GM21515 (cell line): ENCODE measurements around the gene NIPBL.
"Not testable (repeated sequence)": the region's sequence is repeated elsewhere in the genome, so short reads cannot be mapped to it uniquely, and the experiment has no call there.

Experiments
- ATAC-seq: cut with Tn5 transposase; IDR thresholded peaks from one replicate; pipeline ENCODE4 v1.9.1; 2021; ENCODE audit not compliant: unreplicated experiment

The NIPBL gene

DNA sequence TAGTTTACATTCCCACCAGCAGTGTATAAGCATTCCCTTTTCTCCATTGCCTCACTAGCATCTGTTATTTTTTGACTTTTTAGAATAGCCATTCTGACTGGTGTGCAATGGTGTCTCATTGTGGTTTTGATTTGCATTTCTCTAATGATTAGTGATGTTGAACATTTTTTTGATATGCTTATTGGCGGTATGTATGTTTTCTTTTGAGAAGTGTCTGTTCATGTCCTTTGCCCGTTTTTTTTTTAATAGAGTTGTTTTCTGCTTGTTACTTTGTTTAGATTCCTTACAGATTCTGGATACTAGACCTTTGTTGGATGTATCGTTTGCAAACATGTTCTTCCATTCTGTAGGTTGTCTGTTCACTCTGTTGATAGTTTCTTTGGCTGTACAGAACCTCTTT is 25.3 kb downstream of the NIPBL start:
- no peak for ATAC-seq

DNA sequence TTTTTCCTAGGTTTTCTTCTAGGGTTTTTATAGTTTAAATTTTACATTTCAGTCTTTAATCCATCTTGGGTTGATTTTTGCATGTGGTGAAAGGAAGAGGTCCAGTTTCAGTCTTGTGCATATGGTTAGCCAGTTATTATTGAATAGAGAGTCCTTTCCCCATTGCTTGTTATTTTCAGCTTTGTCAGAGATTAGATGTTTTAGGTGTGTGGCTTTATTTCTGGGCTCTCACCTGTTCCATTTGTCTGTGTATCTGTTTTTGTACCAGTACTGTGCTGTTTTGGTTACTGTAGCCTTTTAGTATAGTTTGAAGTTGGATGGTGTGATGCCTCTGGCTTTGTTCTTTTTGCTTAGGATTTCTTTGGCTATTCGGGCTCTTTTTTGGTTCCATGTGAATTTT is 25.8 kb downstream of the NIPBL start:
- ATAC-seq, result no peak

DNA sequence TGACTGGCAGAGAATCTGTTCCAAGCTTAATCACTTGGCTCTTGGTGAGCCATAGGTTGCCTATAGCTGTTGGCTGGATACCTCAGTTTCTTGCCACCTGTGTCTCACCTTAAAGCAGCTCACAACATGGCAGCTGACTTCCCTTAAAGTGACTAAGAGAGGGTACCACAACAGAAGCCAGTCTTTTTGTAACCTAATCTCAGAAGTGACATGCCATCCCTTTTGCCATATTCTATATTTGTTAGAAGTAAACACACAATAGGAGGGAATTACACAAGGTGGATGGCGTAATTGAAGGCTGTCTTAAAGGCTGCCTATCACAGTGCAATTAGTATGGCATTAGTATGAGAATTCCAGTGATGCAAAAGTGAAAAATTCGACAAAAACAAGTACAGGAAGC is 28.1 kb downstream of the NIPBL start:
- ATAC-seq, result no peak

DNA sequence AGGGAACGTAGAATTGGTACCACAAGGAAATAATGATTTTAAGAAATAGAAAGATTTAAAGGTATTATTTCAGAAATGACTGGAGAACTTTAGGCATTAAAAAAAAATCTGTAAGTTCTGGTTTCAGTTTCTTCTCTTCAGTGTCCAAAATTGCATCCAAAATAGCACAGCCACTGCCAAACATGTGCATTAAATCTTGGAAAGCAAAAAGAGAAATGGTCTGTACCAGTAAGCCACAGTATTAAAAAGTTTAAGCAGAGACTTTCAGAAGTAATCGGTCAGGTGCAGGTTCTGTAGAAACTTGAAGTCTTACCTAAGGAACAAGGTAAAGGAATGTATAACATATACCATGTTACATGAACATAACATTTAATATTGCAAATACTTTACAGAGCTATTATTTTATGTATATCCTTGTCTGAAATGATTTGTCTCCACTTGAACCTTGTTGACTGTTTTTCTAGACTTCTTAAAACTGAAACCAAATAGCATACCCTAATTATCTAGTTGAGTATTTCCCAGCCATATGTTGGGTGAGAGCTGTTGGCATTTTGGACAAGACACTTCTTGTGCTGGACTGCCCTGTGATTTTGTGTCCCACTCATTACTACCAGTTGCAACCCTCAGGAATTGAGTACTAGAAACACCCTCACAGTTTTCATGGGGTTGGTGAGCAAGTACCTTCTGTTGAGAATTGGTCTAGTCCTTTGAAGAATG is 32.1 kb downstream of the NIPBL start:
- ATAC-seq, result no peak

DNA sequence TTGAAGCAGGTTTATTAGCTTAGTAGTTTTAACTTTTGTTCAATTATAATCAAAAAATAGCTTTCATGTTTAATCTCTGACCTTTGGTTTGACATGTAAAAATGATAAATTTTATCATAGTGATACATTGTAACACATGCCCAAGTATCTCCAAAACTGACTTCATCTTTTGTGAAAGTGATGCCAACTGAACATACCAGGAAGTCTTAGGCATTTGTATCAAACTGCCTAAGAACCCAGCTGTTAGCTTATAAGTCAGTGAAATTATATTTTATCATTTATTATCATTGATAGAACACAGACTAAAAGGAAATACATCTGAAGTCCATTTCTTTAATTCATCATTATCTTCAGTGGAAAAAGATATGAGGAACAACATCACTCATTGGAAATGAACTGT is 39.1 kb downstream of the NIPBL start:
- no peak for ATAC-seq

DNA sequence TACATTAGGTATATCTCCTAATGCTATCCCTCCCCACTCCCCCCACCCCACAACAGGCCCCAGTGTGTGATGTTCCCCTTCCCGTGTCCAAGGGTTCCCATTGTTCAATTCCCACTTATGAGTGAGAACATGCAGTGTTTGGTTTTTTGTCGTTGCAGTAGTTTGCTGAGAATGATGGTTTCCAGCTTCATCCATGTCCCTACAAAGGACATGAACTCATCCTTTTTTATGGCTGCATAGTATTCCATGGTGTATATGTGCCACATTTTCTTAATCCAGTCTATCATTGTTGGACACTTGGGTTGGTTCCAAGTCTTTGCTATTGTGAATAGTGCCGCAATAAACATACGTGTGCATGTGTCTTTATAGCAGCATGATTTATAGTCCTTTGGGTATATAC is 40.0 kb downstream of the NIPBL start:
- not testable (repeated sequence) for ATAC-seq

DNA sequence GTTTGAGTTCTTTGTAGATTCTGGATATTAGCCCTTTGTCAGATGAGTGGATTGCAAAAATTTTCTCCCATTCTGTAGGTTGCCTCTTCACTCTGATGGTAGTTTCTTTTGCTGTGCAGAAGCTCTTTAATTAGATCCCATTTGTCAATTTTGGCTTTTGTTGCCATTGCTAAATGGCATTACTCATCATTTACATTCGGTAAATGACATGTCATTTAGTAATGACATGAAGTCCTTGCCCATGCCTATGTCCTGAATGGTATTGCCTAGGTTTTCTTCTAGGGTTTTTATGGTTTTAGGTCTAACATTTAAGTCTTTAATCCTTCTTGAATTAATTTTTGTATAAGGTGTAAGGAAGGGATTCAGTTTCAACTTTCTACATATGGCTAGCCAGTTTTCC is 40.8 kb downstream of the NIPBL start:
- not testable (repeated sequence) for ATAC-seq

DNA sequence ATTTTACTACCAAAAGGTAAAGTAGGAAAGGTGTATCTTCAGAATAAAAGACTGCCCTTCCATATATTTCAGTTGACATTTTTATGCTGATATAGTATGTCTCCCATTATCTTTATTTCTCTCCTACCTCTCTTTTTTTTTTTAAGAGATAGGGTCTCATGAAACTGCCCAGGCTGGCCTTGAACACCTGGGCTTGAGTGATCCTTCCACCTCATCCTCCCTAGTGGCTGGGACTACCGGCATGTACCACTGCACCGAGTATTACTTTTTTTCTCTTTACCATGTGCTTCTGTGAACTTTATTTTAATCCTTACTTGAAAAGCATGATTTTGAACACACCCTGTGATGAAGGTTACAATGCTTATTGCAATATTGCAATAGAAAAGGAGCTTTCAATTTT is 42.7 kb downstream of the NIPBL start:
- no peak for ATAC-seq

DNA sequence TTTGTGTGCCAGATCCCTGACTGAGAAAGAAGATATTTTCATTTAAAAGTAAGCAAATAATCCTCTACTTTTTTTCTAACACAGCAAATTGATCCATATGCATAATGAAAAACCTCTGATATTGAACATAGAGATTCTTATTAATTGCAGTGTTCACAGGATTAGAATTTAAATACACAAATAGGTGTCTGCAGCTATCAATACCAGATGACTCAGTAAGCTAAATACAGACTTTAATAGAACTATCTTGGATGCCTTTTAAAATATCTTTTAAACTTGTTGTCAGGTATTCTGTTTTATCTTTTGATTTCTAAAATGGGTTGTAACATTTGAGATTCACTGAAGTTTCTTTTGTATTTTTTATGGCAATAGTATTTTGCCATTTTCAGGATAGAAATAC is 43.1 kb downstream of the NIPBL start:
- ATAC-seq, result no peak

DNA sequence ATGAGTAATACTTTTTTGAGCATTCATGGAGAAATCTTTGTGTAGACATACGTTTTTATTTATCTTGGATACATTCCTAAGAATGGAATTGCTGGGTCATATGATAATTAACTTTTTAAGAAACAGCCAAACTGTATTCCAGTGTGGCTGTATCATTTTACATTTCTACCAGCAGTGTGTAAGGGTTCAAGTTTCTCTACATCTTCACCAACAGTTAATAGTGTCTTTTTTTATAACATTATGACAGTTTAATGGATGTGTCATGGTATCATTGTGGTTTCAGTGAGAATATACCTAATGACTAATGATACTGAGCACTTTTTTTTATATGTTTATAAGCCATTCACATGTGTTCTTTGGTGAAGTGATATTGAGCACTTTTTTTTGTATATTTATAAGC is 52.4 kb downstream of the NIPBL start:
- no peak for ATAC-seq

DNA sequence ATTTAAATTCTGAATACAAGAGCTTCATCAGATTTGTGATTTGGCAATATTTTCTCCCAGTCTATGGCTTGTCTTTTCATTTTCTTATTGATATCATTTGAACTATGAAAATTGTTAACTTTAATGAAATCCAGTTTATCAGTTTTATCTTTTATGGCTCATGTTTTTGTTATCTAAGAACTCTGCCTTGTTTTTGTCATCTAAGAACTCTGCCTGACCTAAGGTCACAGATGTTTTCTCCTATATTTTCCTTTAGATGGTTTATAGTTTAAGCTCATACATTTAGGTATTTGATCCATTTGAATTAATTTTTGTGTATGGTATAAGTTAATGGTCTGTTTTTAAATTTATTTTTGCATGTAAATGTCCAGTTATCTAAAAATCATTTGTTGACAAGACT is 52.9 kb downstream of the NIPBL start:
- ATAC-seq, result no peak

DNA sequence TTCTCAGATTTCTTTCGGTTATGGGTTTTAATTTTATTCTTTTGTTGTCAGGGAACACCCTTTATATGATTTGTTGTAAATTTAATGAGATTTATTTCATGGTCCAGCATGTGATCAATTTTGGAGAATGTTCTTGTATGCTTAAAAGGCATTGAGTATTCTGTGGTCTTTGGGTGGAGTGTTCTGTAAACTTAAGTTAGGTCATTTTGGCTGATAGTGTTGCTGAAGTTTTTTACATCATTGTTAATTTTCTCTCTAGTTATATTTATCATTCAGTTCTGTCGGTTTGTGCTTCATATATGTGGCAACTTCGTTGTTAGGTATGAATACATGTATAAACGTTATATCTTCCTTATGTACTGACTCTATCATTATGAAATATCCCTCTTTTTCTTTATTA is 55.5 kb downstream of the NIPBL start:
- ATAC-seq, result no peak

DNA sequence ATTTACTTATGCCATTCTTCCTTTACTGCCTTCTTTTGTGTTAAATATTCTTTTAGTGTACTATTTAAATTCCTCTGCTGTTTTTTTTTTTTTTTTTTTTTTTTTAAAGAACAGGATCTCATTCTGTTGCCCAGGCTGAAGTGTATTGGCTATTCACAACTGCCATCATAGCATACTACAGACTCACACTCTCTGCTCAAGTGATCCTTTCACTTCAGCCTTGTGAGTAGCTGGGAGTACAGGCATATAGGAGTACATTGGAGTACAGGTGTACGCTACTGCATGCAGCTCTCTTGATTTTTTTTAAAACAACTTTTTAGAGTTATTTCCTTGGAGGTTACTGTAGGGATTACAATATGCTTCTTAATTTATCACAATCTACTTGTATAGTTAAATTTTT is 56.1 kb downstream of the NIPBL start:
- no peak for ATAC-seq

DNA sequence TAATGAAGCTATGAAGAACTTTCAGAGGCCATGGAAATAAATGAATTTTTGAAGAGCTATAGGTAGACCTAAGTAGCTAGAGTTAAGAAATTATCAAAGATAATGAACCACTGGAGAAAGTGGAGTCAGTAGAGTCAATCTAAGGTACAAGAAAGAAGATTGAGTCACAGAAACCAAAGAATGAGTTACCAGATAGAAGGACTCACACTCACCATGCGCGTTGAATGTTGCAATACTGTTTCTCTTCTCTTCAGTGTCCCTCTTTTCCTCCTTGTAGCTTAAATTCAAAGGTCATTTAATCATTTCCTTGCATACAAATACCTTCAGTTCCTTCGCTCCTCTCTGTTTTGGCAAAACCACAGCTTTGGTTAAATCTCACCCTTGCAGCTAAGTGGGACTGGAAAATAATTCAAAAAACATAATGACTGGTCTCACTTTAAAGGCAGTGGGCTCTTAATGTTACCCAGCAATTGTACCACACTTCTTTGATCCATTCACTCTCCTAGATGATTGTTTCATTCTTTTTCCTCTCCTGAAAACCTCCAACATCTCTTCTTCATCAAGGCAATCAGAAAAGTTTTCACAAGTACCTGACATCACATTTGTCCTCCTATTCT is 58.3 kb downstream of the NIPBL start:
- no peak for ATAC-seq

DNA sequence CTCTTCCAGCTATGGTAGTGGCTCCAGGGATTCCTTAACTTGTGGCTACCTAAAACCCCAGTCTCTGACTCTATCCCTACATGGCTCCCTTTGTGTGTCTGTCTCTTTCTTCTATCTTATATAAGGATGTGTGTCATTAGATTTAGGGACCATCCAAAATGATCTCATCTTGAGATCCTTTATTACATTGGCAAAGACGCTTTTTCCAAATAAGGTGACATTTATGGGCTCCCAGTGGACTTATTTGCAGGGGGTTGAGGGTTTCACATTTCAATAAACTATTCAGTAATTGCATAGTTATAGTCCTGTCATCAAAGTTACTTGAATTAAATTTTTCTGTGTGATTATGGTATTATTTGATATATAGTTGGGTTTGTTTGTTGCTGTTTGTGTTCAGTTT is 59.2 kb downstream of the NIPBL start:
- no peak for ATAC-seq

DNA sequence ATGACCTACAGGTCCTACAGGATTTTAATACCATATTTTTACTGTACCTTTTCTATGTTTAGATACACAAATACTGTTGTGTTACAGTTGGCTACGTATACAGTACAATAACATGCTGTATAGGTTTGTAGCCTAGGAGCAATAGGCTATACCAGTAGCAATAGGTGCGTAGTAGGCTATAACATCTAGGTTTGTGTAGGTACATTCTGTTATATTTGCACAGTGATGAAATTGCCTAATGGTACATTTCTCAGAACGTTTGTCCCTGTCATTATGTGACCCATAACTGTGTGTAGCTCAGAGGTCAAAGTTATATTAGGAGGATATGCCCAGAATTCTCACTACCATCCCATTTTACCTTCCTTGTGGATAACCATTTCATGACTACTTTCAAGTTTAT is 59.7 kb downstream of the NIPBL start:
- no peak for ATAC-seq

DNA sequence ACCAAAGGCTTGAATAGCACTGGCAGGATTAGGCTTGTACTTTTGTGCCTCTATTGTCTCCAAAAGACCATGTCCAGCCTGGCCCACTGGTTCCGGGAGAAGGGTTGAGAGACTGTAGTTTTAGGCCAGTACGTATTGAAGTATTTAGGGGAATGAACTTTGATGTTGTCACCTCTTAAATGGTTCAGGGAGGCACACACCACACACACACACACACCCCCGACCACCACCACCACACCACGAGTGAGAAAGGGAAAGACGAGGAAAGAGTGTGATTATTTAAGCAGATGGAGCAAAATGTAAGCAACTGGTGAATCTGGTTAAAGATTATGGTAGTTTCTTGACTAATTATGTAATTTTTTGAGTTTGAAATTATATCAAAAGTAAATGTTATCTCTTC is 61.6 kb downstream of the NIPBL start:
- ATAC-seq, result no peak

DNA sequence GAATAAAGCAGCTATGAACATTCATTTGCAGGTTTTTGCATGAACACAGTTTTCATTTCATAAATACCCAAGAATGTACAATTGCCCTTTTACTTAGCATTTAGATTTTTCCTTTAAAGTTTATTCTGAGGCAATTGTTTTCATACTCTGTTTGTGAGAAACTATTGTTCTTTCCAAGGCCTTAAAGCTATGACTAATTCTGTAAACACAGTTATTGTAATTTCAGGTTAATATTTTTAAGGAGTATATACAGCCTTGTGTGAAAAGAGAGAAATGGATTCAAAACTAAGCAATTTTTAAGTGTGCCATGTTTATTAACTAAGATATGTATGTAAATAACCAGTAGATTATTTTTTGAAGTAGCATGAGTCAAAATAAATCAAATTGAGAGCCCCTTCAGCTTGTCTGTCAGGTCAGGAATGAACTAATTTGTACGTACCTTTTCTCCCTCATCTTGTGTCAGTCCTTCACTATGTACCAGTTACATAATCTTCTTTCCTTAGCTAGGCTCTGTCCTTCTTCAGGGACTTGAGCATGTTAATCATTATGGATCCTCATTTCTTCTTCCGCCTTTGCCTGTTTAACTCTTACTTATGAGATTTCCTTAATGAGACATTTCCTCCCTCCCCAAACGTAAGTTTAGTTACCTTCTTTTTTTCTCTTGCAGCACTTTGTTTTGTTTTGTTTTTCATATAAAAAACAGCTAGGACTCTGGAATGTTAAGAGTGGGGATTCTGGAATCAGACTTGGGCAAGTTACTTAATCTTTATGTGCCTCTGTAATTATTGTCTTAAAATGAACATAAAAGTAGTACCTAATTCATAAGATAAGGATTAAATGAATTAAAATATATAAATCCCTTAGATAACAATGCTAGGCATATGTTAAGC is 63.6 kb downstream of the NIPBL start:
- ATAC-seq, result no peak

DNA sequence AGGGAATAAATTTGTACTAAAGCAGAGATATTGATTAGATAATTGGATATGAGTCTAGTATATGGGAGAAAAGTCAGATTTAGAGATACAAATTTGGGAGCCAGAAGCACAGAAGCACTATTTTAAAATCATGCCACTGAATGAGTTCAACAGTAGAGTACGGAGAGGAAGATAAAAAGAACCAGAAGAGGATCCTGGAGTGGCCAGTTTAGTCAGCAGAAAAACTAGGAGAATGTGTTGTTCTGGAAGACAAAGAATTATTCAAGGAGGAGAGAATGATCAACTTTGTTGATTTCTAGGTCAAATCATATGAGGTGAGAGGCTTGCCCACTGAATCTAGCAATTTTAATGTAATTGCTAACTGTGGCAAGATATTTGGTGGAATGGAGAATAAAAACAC is 67.0 kb downstream of the NIPBL start:
- ATAC-seq, result no peak

DNA sequence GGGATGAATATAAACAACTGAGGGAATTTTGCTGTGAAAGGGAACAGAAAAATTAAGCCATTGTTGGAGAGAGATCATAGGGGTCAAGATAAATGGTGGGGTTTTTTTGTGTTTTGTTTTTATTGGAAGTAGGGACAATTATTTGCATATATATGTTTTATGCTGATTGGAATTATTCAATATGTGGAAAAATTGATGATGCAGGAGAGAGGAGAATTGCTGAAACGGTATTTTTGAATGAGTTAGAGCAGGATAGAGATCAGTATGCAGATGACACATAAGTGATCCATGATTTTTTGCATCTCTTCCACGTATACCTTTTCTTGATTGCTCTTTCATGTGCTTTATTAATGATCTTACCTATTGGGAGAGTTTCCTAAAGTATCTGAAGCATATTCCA is 67.5 kb downstream of the NIPBL start:
- ATAC-seq, result no peak

DNA sequence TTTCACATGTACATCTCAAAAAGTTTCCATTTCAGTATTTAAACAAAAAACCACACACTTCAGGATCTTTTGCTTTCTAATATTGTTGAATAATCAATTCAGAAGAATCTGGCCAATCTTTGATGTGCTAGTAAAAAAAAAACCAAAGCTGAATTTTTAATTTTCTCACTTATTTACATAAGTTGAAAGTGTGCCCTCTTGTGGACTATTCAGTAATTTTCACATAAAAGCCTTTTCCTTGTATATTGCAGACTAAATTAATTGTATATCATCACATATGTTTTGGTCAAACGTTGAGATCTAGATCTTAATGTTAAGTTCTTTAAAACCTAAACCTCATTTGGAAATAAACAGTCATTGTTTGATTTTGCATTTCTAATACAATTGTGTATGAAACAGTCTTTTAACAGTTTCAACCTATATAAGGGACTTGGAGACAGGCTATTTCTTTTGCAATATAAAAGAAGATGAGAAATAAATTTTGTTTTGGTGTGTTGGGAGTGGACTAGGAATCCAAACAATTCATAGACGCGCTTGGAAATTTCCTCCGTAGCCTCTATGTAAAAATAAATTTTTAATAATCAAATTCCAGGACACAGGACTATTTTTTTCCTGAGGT is 68.1 kb downstream of the NIPBL start:
- no peak for ATAC-seq

DNA sequence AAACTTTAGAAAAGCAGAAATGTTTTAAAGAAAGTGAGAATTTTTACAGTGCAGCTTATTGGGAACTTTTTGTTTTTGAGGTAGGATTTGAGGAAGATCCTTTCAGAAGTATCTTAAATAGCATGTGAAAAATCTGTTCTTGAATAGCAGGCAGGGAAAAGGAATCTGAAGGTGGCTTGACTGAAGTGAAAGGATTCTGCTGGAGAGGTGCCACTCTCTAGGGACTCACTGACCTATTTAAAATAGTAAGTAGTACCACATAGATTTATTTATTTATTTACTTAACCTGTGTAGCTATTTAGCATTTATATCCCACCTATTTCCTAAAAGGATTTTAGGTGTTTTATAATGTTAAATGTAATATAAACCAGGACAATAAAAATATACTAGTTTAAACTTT is 69.1 kb downstream of the NIPBL start:
- ATAC-seq, result no peak
